HG02623 (cell line): Measurements from ENCODE around the gene VEGFB.
A peak's percentile ranks its signal among the peaks of the same experiment; 100 is the strongest.

Experiments
- ATAC-seq: cut with Tn5 transposase; IDR thresholded peaks from one replicate; pipeline ENCODE4 v1.9.1; 2021; ENCODE audit warnings: moderate library complexity; ENCODE audit not compliant: unreplicated experiment

Gene VEGFB

GRCh38 chr11:64245797-64246620 is 11.6 kb downstream of the VEGFB start:
- ATAC-seq: no peak

- peak; percentile 3 for ATAC-seq
Observed at GRCh38 chr11:64246621-64246870, 12.2 kb downstream of the VEGFB start.

- peak; percentile 29 for ATAC-seq
Observed at GRCh38 chr11:64246871-64247728, 12.7 kb downstream of the VEGFB start, which contains the start of gene PPP1R14B. TSS of gene PPP1R14B (minus strand) at chr11:64246943. CDS start at chr11:64246673, 270 bp downstream.

- no peak for ATAC-seq
Observed at GRCh38 chr11:64247729-64248531, 13.5 kb downstream of the VEGFB start.

GRCh38 chr11:64248578-64248977 is 14.2 kb downstream of the VEGFB start:
- ATAC-seq: no peak

GRCh38 chr11:64249038-64249437 is 14.7 kb downstream of the VEGFB start:
- no peak for ATAC-seq

GRCh38 chr11:64249563-64250414 is 15.4 kb downstream of the VEGFB start:
- no peak for ATAC-seq

GRCh38 chr11:64250415-64251015 is 16.1 kb downstream of the VEGFB start:
- ATAC-seq: no peak

- peak; percentile 41 for ATAC-seq
Observed at GRCh38 chr11:64251016-64251752, 16.8 kb downstream of the VEGFB start, which contains the start of gene PLCB3. TSS of gene PLCB3 (plus strand) at chr11:64251530. CDS start at chr11:64251650, 120 bp downstream.

GRCh38 chr11:64251753-64252002 is 17.3 kb downstream of the VEGFB start:
- ATAC-seq: no peak

GRCh38 chr11:64252003-64252872 is 17.9 kb downstream of the VEGFB start:
- ATAC-seq: no peak

- no peak for ATAC-seq
Observed at GRCh38 chr11:64253043-64253442, 18.7 kb downstream of the VEGFB start.

GRCh38 chr11:64253481-64253880 is 19.1 kb downstream of the VEGFB start:
- ATAC-seq: no peak

- ATAC-seq: no peak
Observed at GRCh38 chr11:64254326-64254725, 19.9 kb downstream of the VEGFB start.

- no peak for ATAC-seq
Observed at GRCh38 chr11:64255135-64256128, 21.0 kb downstream of the VEGFB start.

GRCh38 chr11:64256300-64256699 is 21.9 kb downstream of the VEGFB start:
- no peak for ATAC-seq

GRCh38 chr11:64258356-64258755 is 24.0 kb downstream of the VEGFB start:
- no peak for ATAC-seq
